Activated CD4-positive, alpha-beta T cell treated with anti-CD3 and anti-CD28 coated beads, Interleukin-2, amount 50 U/mL, for 16 hours (primary cell): ENCODE measurements around the gene GPR132.
A peak's percentile ranks its signal among the peaks of the same experiment; 100 is the strongest.
"Not testable (repeated sequence)": the region's sequence is repeated elsewhere in the genome, so short reads cannot be mapped to it uniquely, and the experiment has no call there.

Experiments used
- DNase-seq: peaks from one replicate; pipeline ENCODE4 v3.0.0-alpha.2; 2020

The GPR132 gene

GRCh38 chr14:105065280-105066228, at the start of gene GPR132:
GPR132 (minus strand) TSS chr14:105065430; CDS start chr14:105055420, 10,010 bp downstream.
- peak; percentile 97 for DNase-seq

GRCh38 chr14:105109243-105109642, 44.0 kb upstream of the GPR132 start:
- not testable (repeated sequence) for DNase-seq

GRCh38 chr14:105108516-105108864, 43.3 kb upstream of the GPR132 start:
- no peak for DNase-seq

GRCh38 chr14:105107781-105108515, 42.7 kb upstream of the GPR132 start:
- DNase-seq, result no peak

GRCh38 chr14:105107351-105107750, 42.1 kb upstream of the GPR132 start:
- DNase-seq, result no peak

- DNase-seq, result no peak
Observed at GRCh38 chr14:105105158-105105557, 39.9 kb upstream of the GPR132 start.

GRCh38 chr14:105102893-105103292, 37.7 kb upstream of the GPR132 start:
- DNase-seq, result no peak

- DNase-seq, result no peak
Observed at GRCh38 chr14:105102361-105102870, 37.2 kb upstream of the GPR132 start.

GRCh38 chr14:105100910-105101309, 35.7 kb upstream of the GPR132 start:
- DNase-seq, result no peak

GRCh38 chr14:105099778-105100177, 34.5 kb upstream of the GPR132 start:
- DNase-seq, result no peak

GRCh38 chr14:105098316-105098715, 33.1 kb upstream of the GPR132 start:
- no peak for DNase-seq

GRCh38 chr14:105097794-105098127, 32.5 kb upstream of the GPR132 start:
- DNase-seq, result no peak

- DNase-seq, result no peak
Observed at GRCh38 chr14:105096206-105096875, 31.1 kb upstream of the GPR132 start.

GRCh38 chr14:105095236-105095805, 30.1 kb upstream of the GPR132 start:
- DNase-seq, result no peak

GRCh38 chr14:105094193-105094907, 29.1 kb upstream of the GPR132 start:
- DNase-seq, result no peak

GRCh38 chr14:105093431-105094192, 28.4 kb upstream of the GPR132 start:
- DNase-seq, result peak; percentile 75

GRCh38 chr14:105093038-105093430, 27.8 kb upstream of the GPR132 start:
- peak; percentile 39 for DNase-seq

GRCh38 chr14:105092171-105093037, 27.2 kb upstream of the GPR132 start:
- no peak for DNase-seq

GRCh38 chr14:105091517-105092170, 26.4 kb upstream of the GPR132 start:
- DNase-seq, result no peak

GRCh38 chr14:105091054-105091516, 25.9 kb upstream of the GPR132 start:
- DNase-seq, result no peak
